Measurements from ENCODE around the gene TRABD2B.

GRCh38 chr1:47810964-47811682 is 186.1 kb downstream of the TRABD2B start:
- TF ChIP-seq CTCF (IDR thresholded peaks at IDR 0.05) (no peak), ZFX (IDR thresholded peaks at IDR 0.05; ENCODE audit: borderline replicate concordance) (no peak)
